Measurements from ENCODE around the gene NBPF6. TPM values are rescaled to one million over a fixed set of nuclear protein-coding genes. Genes with fewer than 3 reads are reported as not detected.
"Not testable (repeated sequence)": the region's sequence is repeated elsewhere in the genome, so short reads cannot be mapped to it uniquely, and the experiment has no call there.

The NBPF6 gene, protein sequence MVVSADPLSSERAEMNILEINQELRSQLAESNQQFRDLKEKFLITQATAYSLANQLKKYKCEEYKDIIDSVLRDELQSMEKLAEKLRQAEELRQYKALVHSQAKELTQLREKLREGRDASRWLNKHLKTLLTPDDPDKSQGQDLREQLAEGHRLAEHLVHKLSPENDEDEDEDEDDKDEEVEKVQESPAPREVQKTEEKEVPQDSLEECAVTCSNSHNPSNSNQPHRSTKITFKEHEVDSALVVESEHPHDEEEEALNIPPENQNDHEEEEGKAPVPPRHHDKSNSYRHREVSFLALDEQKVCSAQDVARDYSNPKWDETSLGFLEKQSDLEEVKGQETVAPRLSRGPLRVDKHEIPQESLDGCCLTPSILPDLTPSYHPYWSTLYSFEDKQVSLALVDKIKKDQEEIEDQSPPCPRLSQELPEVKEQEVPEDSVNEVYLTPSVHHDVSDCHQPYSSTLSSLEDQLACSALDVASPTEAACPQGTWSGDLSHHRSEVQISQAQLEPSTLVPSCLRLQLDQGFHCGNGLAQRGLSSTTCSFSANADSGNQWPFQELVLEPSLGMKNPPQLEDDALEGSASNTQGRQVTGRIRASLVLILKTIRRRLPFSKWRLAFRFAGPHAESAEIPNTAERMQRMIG
- total RNA-seq = not detected

DNA sequence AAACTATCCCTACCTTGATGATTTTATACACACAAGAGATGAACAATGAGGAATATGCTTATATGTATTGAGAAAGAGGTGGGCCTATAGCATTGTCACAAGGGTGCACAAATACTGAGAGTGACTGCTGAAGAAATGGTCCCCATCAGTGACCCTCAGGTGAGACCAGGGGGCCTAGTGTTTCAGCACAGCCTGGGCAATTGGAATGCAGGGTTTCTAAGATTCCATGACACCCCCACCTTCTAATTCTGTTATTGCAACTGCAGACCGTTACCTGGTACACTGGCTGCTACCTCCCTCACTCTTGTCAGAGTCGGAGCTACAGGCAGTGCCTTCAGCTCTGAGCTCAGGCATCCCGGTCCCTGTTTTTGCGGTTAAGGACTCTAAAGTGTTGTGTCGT lies at the start of gene NBPF6:
Gene NBPF6, plus strand, starts transcription at position 301 of the 400 bp plus-strand sequence. CDS start 259 bp downstream, outside the sequence.
- ATAC-seq; DNase-seq (ENCODE audit: low spot score in 2 of 2); H3K9me3 Mint-ChIP-seq; H3K36me3 Mint-ChIP-seq; H3K27ac Mint-ChIP-seq: not testable (repeated sequence)

DNA sequence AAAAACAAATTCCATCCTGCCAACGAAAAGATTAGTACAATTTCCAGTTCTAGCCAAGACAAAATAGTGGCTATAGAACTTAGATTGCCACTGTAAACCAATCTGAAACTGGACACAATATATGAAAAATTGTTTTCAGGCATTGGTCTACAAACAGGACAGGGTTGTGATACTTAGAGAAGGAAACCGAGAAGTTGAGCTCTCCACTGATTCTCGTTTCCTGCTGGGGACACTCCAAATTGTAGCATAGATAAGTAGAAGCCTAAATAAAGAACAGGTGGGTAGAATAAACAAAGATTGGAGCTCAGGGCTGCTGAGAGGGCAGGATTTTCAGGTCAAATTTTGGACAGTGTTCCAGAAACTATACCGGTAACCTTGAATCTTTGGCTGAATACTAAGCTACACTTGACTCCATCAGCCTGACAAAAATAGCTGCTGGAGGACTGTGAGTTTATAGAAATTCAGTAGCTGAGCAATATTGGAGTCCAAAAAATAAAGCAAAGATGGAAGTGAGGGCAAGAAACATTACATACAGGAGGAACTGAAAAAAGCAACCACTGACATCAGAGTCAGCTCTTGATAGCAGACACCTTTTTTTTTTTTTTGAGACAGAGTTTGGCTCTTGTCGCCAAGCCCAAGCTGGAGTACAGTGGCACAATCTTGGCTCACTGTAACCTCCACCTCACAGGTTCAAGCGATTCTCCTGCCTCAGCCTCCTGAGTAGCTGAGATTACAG lies 38.9 kb upstream of the NBPF6 start:
- H3K27ac Mint-ChIP-seq; H3K36me3 Mint-ChIP-seq; H3K9me3 Mint-ChIP-seq; DNase-seq (ENCODE audit: low spot score in 2 of 2); ATAC-seq: not testable (repeated sequence)

DNA sequence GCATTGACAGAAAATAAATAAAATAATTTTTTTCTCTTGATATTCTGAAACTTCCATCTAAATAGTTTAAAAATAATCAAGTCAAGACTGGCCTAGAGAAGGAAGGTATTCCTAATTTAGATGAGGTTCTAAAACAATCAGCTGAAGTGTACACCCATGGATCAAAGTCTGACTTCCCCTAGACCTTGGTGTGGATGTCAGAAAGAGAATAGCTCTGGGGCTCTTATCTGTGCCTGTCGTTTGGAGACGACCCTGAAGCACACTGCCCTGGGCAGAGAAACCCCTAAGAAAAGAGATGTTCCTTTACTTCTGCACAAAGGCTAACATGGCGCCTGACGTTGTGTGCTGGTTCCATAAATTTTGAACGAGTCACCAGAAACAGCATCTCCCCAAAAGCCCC lies 30.0 kb upstream of the NBPF6 start:
- not testable (repeated sequence) for H3K9me3 Mint-ChIP-seq; DNase-seq (ENCODE audit: low spot score in 2 of 2); ATAC-seq; H3K36me3 Mint-ChIP-seq; H3K27ac Mint-ChIP-seq

DNA sequence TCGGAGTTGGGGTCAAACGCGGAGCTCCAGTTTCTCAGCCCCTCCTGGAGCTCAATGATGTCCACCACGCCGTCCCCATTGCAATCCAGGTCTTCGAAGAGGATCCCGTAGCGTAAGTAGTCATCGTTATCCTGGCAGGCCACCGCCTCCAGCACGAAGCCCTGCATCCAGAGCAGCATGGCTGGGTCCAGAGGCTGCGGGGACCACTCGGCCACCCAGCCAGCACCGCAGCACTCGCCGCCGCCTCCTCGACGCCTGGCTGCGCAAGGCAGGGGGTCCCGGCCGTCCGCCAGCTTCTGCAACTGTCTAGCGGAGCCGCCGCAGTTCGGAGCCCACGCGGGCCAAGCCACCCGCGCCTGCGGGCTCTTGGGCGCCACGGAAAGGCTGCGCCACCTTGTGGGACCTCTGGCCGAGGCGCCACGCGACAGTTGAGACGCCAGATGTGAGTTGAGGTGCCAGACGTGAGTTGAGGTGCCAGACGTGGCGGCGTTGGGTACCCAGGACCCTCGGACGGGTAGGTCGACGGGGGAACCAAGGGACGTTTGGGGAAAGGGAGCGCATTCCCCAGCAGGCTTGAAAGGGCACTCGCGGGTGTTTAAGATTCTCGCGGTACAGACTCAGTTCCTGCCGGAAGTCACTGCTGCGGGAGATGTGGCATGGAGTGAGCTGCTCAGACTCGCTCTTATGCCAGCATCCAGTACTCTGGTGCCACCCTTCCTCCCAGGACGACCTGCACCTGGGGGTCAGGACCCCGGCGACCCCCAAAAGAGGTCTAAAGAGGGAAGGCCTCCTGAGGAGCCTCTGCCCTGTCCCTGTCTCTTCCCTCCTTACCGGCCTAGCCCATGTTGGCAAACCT lies 28.9 kb upstream of the NBPF6 start:
- H3K9me3 Mint-ChIP-seq; H3K36me3 Mint-ChIP-seq; DNase-seq (ENCODE audit: low spot score in 2 of 2); H3K27ac Mint-ChIP-seq: not testable (repeated sequence)
- peak; percentile 90 to 94 for ATAC-seq

DNA sequence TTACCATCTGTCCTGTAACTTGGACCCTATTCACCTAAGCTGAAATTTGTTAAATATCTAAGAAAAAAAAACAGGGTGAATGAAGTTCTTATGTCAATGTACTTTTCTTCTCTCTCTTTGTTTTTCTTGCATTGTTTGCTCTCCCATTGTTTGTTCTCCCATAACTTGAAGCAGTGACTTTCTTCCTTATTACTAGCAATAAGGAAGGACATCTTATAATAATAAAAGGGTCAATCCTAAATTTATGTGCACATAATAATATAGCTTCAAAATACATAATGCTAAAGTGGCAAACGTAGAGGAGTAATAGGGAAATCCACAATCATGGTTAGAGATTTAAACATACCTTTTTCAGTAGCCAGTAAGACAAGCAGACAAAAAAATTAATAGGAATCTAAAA lies 23.3 kb upstream of the NBPF6 start:
- not testable (repeated sequence) for H3K9me3 Mint-ChIP-seq; H3K36me3 Mint-ChIP-seq; DNase-seq (ENCODE audit: low spot score in 2 of 2); H3K27ac Mint-ChIP-seq; ATAC-seq

DNA sequence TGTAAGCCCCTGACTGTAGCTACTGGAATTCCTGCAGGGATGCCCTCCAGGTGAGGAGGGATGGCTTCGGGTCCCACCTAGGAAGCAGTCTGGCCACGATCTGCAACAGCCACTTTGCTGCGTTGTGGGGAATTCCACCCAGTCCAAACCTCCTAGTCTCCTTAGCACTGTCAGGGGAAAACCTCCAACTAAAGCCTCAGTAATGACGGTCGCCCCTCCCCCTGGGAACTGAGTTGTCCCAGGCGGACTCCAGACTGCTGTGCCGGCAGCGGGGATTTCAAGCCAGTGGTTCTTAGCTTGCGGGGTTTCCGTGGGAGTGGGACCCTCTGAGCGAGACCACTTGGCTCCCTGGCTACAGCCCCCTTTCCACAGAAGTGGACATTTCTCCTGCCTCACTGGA lies 18.1 kb upstream of the NBPF6 start:
- not testable (repeated sequence) for ATAC-seq; H3K27ac Mint-ChIP-seq; H3K36me3 Mint-ChIP-seq; H3K9me3 Mint-ChIP-seq; DNase-seq (ENCODE audit: low spot score in 2 of 2)

DNA sequence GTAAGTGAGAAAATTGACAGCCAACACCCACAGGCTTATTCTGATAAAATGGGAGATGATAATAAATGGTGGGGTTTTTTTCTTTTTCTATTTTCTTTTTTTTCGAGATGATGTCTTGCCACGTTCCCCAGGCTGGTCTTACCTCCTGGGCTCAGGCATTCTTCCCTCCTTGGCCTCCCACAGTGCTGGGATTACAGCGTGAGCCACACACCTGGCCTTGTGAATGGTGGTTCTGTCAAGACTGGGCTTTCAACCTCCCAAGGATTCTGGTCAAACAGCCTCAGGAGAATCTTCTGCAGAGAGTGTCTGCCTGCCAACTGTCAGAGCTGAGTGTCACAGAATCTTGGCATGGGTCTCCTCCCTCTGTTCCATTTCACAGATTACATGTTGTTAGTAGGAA lies 16.7 kb upstream of the NBPF6 start:
- H3K9me3 Mint-ChIP-seq; ATAC-seq; H3K27ac Mint-ChIP-seq; H3K36me3 Mint-ChIP-seq; DNase-seq (ENCODE audit: low spot score in 2 of 2): not testable (repeated sequence)

DNA sequence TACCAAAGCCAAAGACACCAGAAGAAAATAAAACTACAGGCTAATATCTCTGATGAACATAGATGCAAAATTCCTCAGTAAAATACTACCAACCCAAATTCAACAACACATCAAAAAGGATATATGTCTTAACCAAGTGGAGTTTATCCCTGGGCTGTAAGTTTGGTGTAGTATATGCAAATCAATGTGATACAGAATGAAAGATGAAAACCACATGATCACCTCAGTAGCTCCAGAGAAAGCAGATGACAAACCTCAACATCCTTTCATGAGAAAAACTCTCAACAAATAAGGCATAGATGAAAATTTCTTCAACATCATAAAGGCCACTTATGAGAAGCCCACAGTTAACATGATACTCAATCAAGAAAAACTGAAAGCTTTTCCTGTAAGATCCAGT lies 11.6 kb upstream of the NBPF6 start:
- not testable (repeated sequence) for H3K36me3 Mint-ChIP-seq; H3K27ac Mint-ChIP-seq; H3K9me3 Mint-ChIP-seq; DNase-seq (ENCODE audit: low spot score in 2 of 2)
- peak; percentile 64 to 98 for ATAC-seq

DNA sequence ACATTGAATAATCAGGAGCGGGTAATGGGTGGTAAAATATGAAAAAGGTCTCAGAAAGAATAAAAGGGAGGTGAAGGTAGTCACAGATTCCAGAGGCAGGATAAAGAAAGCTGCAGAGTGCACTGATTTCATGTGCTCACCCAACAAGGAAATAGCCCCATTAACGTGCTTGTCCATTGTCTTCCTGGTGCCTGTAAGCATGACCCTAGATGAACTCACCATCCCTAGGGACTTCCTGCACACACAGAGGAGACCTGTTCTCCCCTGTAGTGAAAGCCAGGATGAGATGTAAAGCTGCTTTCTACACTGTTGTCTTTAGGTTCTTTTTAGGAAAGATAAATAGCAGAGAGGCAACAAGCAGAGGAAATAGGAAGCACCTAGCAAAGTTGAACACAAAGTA lies 4.4 kb downstream of the NBPF6 start:
- not testable (repeated sequence) for H3K9me3 Mint-ChIP-seq; H3K36me3 Mint-ChIP-seq; ATAC-seq; H3K27ac Mint-ChIP-seq; DNase-seq (ENCODE audit: low spot score in 2 of 2)

DNA sequence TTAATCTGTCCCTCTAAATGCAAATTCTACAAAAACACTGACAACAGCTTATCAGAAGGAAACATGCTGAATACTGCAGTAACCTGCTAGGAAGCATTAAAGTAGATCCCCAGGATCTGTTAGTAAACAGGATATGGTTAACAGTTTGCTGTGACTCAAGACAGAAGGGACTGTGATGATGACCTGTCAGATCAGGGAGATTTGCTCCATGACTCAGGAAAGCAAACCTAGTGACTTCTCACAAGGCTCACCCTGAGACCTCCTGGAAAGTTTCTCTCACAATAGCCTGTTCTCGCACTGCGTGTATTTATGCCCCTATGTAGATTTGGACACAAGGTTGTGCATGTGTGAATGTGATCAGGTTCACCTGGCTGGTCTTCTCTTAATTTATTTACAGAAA lies 8.5 kb downstream of the NBPF6 start:
- ATAC-seq = peak; percentile 73 to 75

DNA sequence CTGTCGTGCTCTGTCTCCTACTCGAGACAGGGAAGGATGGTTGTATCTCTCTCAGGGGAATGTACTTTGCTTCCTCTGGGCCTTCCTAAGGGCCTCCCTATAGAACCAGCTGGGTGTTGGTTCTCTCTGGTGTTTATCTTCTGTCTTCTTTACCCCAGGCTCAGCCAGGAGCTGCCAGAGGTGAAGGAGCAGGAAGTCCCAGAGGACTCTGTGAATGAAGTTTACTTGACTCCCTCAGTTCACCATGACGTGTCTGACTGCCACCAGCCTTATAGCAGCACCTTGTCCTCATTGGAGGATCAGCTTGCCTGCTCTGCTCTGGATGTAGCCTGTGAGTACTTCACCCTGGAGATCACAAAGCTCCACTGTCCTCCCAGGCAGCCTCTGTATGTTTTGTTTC lies 11.6 kb downstream of the NBPF6 start:
- not testable (repeated sequence) for H3K36me3 Mint-ChIP-seq; H3K27ac Mint-ChIP-seq; DNase-seq (ENCODE audit: low spot score in 2 of 2); H3K9me3 Mint-ChIP-seq; ATAC-seq

More for the DNA sequence above, 8.5 kb downstream of the NBPF6 start:
- H3K36me3 Mint-ChIP-seq; H3K27ac Mint-ChIP-seq; H3K9me3 Mint-ChIP-seq; DNase-seq (ENCODE audit: low spot score in 2 of 2): not testable (repeated sequence)

DNA sequence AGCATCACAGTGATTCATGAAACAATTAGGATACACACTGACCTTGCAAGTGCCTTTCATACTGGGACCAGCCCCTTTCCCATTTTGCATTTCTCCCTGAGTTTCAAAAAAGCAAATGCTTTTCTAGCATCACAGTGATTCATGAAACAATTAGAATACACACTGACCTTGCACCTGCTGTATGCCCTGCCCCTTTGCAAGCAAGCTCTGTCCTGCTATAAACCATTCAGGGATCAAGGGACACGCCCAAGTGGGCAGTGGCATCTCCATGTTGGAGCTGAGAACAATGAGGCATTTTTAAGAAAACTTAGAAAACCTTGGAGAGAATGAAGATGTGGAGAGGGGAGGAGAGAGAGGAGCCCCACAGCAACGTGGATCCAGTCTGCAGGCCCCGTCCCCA lies 13.8 kb downstream of the NBPF6 start:
- H3K27ac Mint-ChIP-seq; H3K36me3 Mint-ChIP-seq; ATAC-seq; DNase-seq (ENCODE audit: low spot score in 2 of 2); H3K9me3 Mint-ChIP-seq: not testable (repeated sequence)

DNA sequence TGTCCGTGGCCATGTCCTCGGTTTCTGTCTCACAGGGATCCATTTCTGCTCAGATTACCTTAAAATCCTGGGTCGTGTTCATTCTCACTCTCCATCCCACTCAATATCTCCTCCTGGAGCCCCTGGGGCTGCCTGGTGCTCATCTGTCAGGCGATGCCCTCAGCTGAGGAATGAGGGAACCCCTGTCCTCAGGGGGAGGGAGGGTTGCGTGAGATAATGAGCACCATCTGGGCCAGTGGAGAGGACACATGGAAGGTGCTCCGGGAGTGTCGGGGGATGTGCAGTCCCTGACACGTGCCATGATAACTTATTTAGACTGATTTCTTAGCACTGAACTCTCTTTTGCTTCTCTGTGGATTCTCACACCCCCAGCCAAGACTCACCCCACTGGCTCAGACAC lies 16.0 kb downstream of the NBPF6 start:
- not testable (repeated sequence) for H3K36me3 Mint-ChIP-seq; H3K27ac Mint-ChIP-seq; ATAC-seq; DNase-seq (ENCODE audit: low spot score in 2 of 2); H3K9me3 Mint-ChIP-seq

DNA sequence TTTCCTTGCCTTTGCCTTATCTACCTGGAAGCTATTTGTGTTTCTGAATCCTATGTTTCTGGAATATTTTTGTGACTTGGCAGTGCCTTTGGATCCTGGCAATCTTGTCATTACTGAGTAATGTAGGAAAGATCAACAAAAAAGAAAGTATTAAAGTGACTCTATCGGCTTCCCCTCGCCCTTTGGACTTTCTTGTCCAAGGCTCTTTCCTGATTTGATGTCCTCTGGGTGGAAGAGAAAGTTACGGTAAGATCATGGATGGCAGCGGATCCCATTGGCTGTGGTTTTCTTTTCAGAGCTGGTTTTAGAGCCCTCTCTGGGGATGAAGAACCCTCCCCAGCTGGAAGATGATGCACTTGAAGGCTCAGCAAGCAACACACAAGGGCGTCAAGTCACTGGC lies 17.0 kb downstream of the NBPF6 start:
- H3K36me3 Mint-ChIP-seq; H3K9me3 Mint-ChIP-seq; DNase-seq (ENCODE audit: low spot score in 2 of 2); H3K27ac Mint-ChIP-seq; ATAC-seq: not testable (repeated sequence)

DNA sequence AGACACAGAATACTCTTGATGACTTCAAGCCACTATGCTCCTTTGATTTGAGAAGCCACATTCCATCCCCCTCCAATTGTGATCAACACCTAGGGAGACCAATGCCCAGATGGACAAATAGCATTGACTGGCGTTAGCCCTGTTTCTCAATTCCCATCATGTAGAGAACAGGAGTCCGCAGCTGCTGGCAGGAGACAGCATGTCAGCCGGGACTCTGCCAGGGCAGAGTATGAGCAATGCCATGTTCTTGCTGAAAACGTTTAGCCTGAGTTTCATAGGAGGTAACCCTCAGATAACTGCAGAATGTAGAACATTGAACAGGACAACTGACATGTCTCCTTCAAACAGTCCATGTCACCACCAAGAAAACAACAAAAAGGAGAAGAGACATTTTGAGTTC lies 20.6 kb downstream of the NBPF6 start:
- ATAC-seq; H3K27ac Mint-ChIP-seq; H3K36me3 Mint-ChIP-seq; DNase-seq (ENCODE audit: low spot score in 2 of 2); H3K9me3 Mint-ChIP-seq: not testable (repeated sequence)

DNA sequence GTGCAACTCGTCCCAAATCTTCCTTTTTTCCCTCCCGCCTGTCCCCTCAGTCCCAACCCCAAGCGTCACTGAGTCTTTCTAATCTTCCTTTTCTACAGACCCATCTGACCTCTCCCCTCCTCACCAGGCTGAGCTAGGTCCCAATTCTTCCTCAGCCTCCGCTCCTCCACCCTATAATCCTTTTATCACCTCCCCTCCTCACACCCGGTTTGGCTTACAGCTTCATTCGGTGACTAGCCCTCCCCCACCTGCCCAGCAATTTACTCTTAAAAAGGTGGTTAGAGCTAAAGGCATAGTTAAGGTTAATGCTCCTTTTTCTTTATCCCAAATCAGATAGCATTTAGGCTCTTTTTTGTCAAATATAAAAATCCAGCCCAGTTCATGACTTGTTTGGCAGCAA lies 24.4 kb downstream of the NBPF6 start:
- ATAC-seq; H3K27ac Mint-ChIP-seq; DNase-seq (ENCODE audit: low spot score in 2 of 2): not testable (repeated sequence)
- Mint-ChIP-seq H3K9me3 (peaks cover 7 to 20% of the 10 kb centered on the region in 2 donors), H3K36me3 (peaks cover 15 to 17% of the 10 kb centered on the region in 2 donors)

Data from activated naive CD4-positive, alpha-beta T cell treated with anti-CD3 and anti-CD28 coated beads, Interleukin-2, amount 50 U/mL, for 72 hours (primary cell).